ENCODE results near the gene CNIH2.
"Not testable (repeated sequence)": the region's sequence is repeated elsewhere in the genome, so short reads cannot be mapped to it uniquely, and the experiment has no call there.

Gene CNIH2

DNA sequence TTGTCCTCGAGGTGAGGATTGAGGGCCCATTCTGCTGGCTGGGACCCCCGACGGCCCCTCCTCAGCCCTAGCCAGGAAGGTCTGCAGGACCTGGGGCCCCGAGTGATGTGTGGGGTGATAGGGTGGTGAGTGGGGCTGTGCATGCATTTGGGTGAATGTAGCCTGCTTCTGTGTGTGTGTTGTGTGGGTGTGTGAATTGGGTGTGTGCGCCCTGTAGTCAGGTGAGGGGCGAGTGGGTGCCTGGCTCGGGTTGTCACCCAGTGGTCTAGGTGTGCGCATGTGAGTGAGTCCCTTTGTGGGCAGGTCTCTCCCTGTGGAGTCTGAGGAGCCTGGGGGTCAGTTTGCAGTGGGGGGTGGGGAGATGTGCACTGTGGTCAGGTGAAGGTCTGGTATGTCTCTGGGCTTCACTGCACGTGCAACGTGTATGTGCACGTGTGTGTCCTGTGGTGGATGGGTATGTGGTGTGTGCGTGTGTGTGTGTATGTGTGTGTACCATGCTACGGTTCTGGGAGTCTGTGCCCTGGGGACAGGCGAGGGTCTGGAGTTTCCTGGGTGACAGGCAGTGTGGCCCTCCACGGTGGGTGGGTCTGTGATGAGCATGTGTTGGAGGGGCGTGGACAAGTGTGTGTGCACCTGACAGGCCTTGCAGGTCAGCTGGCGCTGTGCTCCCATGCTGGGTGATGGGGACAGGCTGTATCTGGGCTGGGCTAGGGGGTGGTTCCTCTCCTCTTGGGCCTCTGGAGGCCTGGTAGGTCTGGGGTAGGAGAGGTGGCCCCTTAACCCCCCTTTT, 14.8 kb downstream of the CNIH2 start:
- no peak for DNase-seq

DNA sequence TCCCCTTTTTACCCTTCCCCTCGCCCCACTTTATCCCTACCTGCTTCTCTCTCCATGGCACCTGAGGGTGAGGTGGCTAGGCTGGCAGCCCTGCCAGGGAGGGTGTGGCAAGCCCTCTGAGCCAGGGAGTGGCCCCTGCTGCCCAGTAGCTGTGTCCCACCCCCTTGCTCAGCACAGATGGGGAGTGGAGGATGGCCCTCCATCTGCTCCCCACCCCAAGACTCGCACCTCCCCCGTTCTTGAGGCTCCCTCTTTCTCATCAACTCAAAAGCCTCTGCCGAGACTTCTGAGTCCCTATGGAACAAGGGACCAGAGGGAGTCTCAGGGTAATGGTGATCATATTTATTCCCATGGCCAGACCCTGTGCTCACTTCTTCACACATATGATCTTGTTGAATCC, 15.4 kb downstream of the CNIH2 start:
- DNase-seq: no peak

DNA sequence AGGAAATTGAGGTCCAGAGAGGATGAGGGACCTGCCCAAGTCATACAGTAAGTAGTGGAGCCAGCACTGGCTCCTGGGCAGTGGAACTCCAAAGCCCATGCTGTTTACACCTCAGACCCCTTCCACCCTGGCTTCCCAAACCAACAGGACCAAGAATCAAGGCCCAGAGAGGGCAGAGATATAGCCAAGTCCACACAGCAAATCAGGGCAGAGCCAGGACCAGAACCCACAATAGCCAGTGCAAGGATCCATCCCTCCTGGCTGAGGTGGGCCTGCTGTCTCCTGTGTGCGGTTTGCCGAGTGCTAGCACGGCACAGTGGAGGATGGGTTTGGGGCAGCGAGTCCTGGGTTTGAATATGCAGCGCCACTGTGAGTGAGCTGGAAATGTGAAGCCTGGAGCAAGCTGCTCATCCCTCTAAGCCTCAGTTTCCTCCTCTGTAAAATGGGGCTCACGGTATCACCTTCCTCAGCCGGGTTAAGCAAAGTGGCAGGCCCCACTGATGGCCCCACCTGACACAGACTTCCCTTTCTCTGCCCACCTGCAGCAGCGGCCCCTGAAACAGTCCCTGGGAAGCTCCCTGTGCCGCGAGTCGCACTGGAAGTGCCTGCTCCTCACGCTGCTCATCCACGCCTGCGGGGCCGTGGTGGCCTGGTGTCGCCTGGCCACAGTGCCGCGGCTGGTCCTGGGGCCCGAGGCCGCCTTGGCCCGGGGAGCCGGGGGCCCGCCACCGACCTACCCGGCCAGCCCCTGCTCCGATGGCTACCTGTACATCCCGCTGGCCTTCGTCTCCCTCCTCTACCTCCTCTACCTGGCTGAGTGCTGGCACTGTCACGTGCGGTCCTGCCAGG, 16.0 kb downstream of the CNIH2 start:
- DNase-seq: no peak

DNA sequence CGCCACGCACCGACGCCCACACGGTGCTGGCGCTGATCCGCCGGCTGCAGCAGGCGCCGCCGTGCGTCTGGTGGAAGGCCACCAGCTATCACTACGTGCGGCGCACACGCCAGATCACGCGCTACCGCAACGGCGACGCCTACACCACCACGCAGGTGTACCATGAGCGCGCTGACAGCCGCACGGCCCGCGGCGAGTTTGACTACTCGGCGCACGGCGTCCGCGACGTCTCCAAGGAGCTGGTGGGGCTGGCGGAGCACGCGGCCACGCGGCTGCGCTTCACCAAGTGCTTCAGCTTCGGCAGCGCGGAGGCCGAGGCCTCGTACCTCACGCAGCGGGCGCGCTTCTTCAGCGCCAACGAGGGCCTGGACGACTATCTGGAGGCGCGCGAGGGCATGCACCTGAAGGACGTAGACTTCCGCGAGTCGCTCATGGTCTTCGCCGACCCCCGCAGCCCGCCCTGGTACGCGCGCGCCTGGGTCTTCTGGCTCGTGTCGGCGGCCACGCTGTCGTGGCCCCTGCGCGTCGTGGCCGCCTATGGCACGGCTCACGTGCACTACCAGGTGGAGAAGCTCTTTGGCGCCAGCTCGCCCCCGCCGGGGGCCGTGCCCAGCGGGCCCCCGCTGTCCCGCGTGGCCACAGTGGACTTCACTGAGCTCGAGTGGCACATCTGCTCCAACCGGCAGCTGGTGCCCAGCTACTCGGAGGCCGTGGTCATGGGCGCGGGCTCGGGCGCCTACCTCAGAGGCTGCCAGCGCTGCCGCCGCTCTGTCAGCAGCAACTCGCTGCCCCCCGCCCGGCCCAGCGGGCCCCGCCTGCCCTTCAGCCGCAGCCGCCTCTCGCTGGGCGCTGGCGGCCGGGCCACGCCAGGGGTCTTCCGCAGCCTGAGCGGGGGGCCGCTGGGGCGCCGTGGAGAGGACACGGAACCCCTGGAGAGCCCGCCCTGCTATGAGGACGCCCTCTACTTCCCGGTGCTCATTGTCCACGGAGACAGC, 16.9 kb downstream of the CNIH2 start:
- DNase-seq: no peak

DNA sequence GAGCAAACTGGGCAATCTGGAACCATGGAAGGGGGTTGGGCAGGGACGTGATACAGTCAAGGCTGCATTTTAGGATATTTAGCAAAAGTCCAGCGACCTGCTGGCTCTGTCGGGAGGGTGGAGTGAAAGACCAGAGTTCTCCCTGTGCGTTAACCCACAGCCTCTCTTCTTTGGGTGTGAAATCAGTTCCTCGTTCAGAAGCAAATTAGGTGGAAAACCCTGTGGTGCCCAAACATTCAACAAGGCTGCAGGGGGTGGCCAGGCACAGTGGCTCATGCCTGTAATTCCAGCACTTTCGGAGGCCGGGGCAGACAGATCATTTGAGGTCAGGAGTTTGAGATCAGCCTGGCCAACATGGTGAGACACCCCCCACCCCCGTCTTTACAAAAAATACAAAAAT, 19.6 kb downstream of the CNIH2 start:
- DNase-seq: no peak

DNA sequence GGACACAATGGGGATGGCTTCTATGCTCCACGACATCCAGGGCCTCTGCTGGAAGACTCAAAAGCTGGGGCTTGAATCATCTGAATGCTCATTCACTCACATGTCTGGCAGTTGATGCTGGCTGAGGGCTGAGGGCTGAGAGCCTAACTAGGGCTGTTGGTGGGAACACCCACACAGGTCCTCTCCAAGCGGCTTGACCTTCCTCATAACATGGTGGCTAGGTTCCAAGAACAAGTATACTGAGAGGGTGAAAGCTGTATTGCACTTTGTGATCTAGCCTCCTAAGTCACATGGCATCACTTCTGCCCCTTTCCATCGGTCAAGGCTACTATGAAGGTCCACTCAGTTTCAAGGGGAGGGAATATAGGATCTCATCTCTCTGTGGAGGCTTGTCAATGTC, 21.2 kb downstream of the CNIH2 start:
- DNase-seq: no peak

DNA sequence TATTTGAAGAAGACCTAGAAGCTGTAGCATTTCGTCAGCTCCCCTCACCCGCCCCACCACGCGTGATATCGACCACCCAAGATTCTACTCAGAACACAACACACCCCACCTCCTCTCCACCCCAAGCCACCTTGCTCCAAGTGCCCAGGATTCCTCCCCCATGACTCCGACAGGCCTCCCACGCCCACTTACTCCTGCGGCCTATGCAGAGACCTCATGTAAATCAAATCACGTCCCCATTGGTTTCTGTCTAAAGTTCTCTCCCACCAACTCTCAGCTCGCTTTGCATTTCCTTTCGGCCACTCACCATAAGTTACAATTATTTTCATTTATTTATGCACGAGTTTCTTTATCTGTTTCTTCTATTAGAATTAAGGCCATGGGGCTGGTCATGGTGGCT, 24.7 kb downstream of the CNIH2 start:
- DNase-seq: no peak

DNA sequence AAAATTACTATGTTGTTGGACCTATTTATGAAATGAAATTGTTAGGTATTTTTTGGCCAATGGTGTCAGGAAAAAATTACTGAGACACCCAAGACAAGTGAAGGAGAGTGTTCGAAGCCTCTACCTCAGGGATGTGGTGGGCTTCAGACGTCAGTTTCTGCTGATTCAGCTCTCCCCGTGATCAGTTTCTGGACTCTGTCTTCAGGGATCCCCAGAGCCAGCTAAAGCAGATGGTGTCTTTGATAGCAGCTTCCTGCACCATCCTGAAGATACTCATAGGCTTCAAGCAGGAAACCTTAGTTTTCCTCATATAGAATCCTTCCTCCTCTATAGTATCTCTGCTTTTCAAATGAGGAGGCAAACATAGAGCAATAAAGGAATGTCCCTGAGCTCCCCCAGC, 31.5 kb downstream of the CNIH2 start:
- no peak for DNase-seq

DNA sequence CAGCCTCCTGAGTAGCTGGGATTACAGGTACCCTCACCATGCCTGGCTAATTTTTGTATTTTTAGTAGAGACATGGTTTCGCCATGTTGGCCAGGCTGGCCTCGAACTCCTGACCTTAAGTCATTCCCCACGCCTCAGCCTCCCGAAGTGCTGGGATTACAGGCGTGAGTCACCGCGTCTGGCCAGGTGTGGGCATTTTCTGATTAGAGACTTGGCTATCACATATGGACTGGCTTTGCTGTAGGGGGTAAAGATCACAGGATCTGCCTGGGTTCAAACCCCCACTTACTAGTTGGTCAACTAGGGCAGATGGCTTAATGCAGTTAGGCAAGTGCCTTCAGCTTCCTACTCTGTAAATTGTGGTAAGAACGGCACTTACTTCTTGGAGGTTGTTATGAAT, 32.3 kb downstream of the CNIH2 start:
- no peak for DNase-seq

DNA sequence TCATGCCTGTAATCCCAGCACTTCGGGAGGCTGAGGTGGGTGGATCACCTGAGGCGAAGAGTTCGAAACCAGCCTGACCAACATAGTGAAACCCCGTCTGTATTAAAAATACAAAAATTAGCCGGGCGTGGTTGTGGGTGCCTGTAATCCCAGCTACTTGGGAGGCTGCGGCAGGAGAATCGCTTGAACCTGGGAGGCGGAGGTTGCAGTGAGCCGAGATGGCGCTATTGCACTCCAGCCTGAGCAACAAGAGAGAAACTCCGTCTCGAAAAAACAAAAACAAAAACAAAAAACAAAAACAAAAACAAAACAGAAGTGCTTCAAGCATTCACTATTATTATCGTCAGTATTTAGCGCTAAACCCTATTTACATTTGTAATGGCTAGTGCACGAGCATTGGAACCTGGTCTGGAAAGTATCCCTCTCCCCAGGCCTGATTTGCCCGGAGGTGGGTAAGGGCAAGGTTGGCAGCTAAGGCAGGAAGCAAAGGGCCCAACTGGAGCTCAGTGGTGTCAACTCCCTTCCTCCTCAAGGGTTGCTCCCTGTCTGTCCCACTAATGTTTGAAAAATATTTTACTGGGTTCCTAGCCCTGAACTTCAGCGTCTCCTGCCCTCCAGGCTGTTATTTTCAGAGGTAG, 32.9 kb downstream of the CNIH2 start:
- DNase-seq: not testable (repeated sequence)

DNA sequence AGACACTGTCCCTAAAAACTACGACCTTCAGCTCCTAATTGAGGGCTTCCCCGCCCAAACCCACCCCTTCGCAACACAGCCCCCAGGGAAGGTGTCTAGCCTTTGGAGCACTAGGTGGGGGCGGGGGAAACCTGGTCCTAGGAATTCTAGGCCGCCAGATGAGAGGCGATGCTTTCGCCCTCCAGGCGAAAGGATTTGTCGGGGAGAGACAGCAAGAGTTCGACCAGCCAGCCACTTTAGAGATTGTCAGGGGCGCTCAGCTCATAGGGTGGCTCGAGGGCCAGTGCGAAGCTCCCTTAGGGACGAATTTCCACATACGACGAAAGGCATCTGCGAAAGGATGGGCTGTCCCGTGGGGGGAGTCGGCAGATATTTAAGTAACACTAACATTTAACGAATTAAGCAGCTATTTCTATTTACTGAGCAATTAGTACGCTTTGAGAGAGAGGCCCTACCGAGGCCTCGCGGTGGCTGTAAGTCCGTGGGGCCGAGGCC, 33.5 kb downstream of the CNIH2 start:
- no peak for DNase-seq

DNA sequence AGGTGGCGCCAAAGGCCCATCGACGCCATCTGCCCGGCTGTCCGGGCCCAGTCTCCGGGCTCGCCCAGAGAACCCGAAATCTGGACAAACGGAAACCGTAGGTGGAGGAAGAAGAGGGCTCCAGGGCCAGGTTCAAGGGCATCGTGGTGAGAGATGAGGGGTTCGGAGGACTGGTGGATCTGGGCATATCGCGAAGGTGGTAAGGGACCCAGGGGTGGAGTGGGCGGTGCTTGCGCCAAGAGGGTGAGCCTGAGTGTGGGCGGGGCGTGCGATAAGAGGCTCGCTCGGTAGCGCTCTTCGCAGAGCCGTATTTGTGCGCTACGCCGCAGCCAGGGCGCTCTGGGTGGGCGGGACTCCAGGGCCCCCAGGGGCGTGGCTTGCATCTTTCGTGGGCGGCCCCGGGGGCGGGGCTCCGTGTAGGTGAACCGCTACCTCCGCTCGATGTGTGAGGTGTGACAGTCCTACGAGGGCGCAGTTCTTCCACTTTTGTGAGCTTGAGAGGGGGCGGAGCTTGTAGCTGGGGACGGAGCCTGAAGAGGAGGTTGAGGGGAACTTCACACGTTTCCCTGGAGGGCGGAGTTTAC, 34.1 kb downstream of the CNIH2 start:
- peak; percentile 64 for DNase-seq

DNA sequence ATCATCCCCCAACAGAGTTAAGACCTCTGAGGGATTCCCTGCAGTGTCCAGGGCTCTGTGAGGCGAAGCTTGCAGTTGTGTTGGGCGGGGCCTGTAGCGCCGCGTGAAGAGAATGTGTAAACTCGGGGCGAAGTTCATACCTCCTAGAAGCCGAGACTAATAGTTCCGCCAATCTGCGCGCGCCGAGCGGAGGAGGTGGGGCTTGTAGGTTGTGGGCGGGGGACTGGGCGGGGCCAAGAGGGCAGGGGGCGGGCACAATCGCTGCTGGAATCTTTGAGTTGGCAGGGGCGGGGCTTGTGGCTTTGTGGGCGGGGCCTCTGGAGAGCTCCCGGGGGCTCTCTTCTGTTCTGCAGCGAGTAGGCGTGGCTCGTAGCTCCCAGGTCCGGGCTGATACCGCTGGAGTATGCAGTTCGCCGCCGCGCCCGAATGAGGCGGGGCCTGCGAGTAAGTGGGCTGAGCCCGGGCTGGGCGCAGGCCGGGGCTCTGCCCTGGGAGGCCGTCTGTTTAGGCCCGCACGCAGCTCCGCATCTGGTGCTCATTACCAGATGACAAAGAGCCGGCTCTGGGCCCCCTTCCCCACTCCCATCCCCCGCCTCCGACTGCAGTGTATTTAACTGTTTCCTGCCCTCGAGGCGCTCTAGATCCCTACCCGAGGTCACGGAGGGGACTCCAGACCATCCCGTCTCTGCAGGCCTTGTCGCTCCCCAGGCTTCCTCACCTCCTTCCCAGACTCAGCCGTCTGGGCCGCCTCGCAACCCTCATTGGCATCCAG, 34.8 kb downstream of the CNIH2 start:
- DNase-seq: peak; percentile 76

DNA sequence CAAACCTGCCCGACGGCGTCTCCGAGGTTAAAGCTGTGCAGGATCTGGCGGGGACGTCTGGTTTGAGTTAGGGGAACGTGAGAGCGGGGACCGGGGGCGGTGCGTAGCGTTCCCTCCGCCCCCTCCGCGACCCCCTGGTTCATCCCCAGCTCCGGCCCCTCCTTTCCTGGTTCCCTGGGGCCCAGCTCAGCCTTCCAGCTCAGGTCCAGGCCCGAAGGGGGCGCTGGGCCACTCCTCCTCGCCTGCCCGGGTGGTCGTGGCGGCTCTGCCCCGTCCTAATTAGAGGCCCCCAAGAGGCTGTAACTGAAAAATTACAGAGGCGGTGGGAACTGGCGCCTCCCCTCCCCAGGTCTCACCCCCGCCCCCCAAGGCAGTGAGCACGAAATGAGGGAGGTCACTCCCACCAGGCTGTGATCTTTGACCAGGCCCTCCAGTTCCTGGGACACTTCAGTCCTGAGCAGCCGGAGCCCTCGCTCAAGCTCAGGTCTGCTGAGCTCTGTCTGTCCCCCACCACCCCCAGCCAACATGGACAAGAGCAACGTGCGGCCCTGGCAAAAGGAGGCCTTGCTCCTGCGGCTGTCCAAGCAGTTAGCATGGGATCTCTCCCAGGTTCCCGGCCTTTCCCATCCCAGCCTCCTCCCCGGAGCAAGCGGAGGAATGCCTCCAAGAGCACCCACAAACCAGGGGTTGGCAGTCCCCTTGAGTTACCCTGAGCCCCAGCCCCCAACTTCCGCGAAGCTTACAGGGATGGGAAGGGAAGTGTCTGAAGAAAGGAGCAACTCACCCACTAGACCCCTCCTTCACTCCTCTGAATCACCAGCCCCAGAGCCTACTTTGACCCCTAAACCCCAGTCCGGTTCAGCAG, 35.6 kb downstream of the CNIH2 start:
- no peak for DNase-seq

DNA sequence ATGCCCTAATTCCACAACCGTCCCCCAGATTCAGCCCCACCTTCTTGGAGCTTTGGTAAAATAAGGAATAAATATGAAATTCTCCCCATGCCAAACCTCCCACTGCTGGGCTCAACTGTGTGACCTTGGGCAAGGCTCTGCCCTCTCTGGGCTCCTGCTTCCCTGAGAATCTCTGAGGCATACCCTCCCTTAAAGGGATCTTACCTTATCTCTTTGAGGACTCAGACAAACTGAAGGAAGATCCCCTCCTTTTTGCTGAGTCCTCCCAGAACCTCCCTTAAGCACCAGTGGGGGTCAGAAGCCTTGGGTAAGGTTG, 36.2 kb downstream of the CNIH2 start:
- no peak for DNase-seq

DNA sequence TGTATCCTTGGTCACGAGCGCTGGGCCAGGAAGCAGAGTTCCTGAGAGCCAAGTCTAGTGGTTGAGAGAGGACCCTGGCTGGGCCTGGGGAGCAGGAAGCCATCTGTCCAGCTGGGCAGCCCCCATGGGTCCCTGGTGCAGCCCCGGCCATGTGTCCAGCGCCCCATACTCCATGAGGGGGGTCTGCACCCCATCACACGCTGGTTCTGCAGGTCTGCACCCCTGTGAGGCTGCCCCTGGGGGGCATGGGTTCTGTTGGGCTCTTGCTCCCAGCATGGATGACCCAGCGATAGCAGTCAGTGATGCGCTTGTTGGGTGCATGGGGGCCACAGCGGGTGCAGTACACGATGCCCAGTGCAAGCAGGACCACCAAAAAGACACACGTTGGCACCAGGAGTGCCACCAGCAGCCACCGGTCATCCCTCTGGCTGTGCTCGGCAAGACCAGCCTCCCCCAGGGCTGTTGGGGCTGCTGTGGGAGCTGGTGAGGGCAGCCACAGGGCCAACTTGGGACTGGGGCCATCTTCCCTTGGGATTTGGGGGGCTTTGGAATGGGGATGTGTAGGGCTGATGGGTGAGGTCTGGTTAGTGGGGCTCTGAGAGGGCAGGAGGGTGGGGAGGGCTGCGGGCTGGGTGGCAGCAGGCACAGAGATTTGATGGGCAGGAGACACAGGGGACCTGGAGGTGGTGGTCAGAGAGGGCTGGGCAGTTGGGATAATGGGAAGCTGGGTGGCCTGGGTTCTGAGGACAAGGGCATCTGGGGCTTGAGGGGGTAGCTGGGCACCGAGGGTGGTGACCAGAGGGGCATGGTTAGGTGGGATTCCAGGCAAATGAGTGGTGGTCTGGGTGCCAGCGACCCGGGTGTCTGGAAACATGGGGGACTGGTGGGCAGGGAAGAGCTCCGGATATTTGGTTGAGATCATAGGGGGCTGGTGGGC, 36.9 kb downstream of the CNIH2 start:
- no peak for DNase-seq

DNA sequence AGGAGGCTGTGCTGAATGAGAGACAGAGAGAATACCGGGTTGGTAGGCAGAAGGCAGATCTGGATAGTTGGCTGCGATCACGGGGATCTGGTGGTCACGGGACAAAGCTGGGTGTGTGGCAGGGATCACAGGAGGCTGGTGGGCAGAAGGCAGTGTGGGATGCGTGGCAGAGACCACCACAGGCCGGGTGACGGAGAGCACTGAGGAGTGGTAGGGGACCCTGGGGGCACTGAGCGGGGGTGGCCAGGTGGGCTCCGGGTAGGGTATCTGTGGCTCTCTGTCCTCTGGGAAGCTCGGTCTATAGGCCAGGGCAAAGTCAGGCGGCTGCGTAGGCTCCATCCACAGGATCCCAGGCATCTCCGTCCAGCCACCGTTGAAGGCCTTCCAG, 37.5 kb downstream of the CNIH2 start:
- DNase-seq: no peak

DNA sequence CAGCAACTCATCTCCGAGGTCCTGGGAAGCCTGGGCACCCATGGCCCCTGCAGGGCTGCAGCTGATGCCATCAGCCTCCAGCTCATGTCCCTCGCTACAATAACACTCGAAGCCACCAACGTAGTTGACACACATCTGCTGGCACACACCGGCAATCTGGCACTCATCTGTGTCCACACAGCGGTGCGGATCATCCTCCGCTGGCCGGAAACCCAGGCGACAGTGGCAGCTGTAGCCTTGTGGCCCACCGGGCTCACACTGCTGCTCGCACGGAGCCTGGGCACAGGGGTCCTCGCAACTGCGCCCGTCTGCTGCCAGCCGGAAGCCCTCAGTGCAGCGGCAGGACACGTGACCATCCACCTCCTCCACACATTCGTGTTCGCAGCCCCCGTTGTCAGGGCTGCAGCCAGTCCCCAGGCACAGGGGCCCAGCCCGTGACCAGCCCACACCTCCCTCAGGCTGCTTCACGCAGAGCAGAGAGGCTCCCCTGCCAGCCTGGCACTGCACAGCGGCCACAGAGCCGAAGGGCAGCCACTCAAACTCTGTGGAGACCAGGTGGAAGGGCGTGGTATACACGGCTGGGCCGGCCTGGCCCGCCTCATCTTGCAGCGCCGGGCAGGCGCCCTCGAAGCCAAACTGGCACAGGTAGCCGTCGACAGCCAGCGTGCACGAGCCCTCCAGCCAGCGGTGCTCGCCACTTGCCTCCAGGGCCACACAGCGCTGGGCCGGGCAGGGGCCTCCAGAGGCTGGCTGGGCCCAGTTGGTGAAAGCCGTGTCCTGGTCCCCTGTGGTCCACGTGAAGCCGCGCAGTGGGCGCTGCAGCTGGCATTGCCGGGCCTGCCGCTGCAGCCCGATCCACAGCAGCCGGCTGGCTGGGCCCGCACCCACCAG, 38.2 kb downstream of the CNIH2 start:
- no peak for DNase-seq

Measured in NCI-H187 treated with DMSO at 0.1 percent for 48 hours (cell line).